ENCODE measurements around the gene EIF2AK3.

EIF2AK3 gene

GRCh38 chr2:88561646-88562388 lies 65.4 kb downstream of the EIF2AK3 start:
- Histone ChIP-seq H3K4me2 (ENCODE audit: insufficient read depth, low read length) (no peak overlapping the region), H3K9ac (ENCODE audit: low read depth, low read length) (no peak overlapping the region), H3K27ac (ENCODE audit: low read length) (no peak overlapping the region), H3K9me3 (ENCODE audit: insufficient read depth, low read length, severe bottlenecking) (no peaks in the 10 kb centered on the region), H3K4me3 (ENCODE audit: low read depth in 1 of 2, low read length in 2 of 2) (no peak overlapping the region), H4K20me1 (ENCODE audit: insufficient read depth, low read length) (no peaks in the 10 kb centered on the region), H3K79me2 (ENCODE audit: insufficient read depth, low read length) (no peaks in the 10 kb centered on the region), H2AFZ (ENCODE audit: low read depth, low read length) (no peak overlapping the region), H3K27me3 (ENCODE audit: insufficient read depth, low read length, poor library complexity) (no peaks in the 10 kb centered on the region), H3K36me3 (ENCODE audit: insufficient read depth, low read length) (peaks cover 45% of the 10 kb centered on the region), H3K4me1 (ENCODE audit: insufficient read depth, low read length) (no peaks in the 10 kb centered on the region)
- DNase-seq (no peak), ATAC-seq (ENCODE audit: insufficient read depth, low read depth) (no peak)
- no peak for TF ChIP-seq CTCF (IDR thresholded peaks at IDR 0.05; ENCODE audit: borderline replicate concordance, extremely low read depth, low read length, poor library complexity, severe bottlenecking)
- TF ChIP-seq EZH2 (IDR thresholded peaks at IDR 0.05; ENCODE audit: borderline replicate concordance, low read depth, low read length, severe bottlenecking), result no peak

- no peak overlapping the region for H3K4me3 ChIP-seq (ENCODE audit: low read depth in 1 of 2, low read length in 2 of 2)
- ATAC-seq (ENCODE audit: insufficient read depth, low read depth), result no peak
- H3K27me3 ChIP-seq (ENCODE audit: insufficient read depth, low read length, poor library complexity), result no peaks in the 10 kb centered on the region
- H3K9me3 ChIP-seq (ENCODE audit: insufficient read depth, low read length, severe bottlenecking), result no peaks in the 10 kb centered on the region
- no peaks in the 10 kb centered on the region for H4K20me1 ChIP-seq (ENCODE audit: insufficient read depth, low read length)
- no peaks in the 10 kb centered on the region for H3K4me1 ChIP-seq (ENCODE audit: insufficient read depth, low read length)
- no peaks in the 10 kb centered on the region for H3K79me2 ChIP-seq (ENCODE audit: insufficient read depth, low read length)
- H3K9ac ChIP-seq (ENCODE audit: low read depth, low read length), result no peak overlapping the region
- H3K27ac ChIP-seq (ENCODE audit: low read length), result no peak overlapping the region
- H2AFZ ChIP-seq (ENCODE audit: low read depth, low read length), result no peak overlapping the region
- peaks cover 50% of the 10 kb centered on the region for H3K36me3 ChIP-seq (ENCODE audit: insufficient read depth, low read length)
- DNase-seq, result no peak
- no peak for TF ChIP-seq CTCF (IDR thresholded peaks at IDR 0.05; ENCODE audit: borderline replicate concordance, extremely low read depth, low read length, poor library complexity, severe bottlenecking)
- no peak for TF ChIP-seq EZH2 (IDR thresholded peaks at IDR 0.05; ENCODE audit: borderline replicate concordance, low read depth, low read length, severe bottlenecking)
- no peak overlapping the region for H3K4me2 ChIP-seq (ENCODE audit: insufficient read depth, low read length)
These were observed 66.5 kb downstream of the EIF2AK3 start for GRCh38 chr2:88560619-88561307.

GRCh38 chr2:88557290-88557689 lies 70.0 kb downstream of the EIF2AK3 start:
- Histone ChIP-seq H3K9ac (ENCODE audit: low read depth, low read length) (no peak overlapping the region), H3K27me3 (ENCODE audit: insufficient read depth, low read length, poor library complexity) (no peaks in the 10 kb centered on the region), H2AFZ (ENCODE audit: low read depth, low read length) (no peak overlapping the region), H3K4me1 (ENCODE audit: insufficient read depth, low read length) (no peaks in the 10 kb centered on the region), H3K4me2 (ENCODE audit: insufficient read depth, low read length) (no peak overlapping the region), H3K27ac (ENCODE audit: low read length) (no peak overlapping the region), H3K9me3 (ENCODE audit: insufficient read depth, low read length, severe bottlenecking) (no peaks in the 10 kb centered on the region), H3K36me3 (ENCODE audit: insufficient read depth, low read length) (peaks cover 44% of the 10 kb centered on the region), H4K20me1 (ENCODE audit: insufficient read depth, low read length) (no peaks in the 10 kb centered on the region), H3K79me2 (ENCODE audit: insufficient read depth, low read length) (no peaks in the 10 kb centered on the region), H3K4me3 (ENCODE audit: low read depth in 1 of 2, low read length in 2 of 2) (no peak overlapping the region)
- DNase-seq (no peak), ATAC-seq (ENCODE audit: insufficient read depth, low read depth) (no peak)
- TF ChIP-seq CTCF (IDR thresholded peaks at IDR 0.05; ENCODE audit: borderline replicate concordance, extremely low read depth, low read length, poor library complexity, severe bottlenecking) (no peak), EZH2 (IDR thresholded peaks at IDR 0.05; ENCODE audit: borderline replicate concordance, low read depth, low read length, severe bottlenecking) (no peak)
